Epithelial cell of esophagus (primary cell): ENCODE measurements around the gene VARS1.
A peak's percentile ranks its signal among the peaks of the same experiment; 100 is the strongest.

Experiments
- DNase-seq: peaks from one replicate; pipeline ENCODE4 v3.0.0; 2010; ENCODE audit warnings: low read depth
- H3K4me3 ChIP-seq: 2 replicates; pipeline ENCODE4 v1.5.1; 2011; ENCODE audit warnings: mild to moderate bottlenecking, low read length, control low read depth
- TF ChIP-seq, protein P1 (sequence below): IDR thresholded peaks from 2 replicates; pipeline ENCODE4 v1.5.1; 2011; ENCODE audit warnings: low read depth, mild to moderate bottlenecking, low read length, control low read depth, inconsistent platforms; ENCODE audit not compliant: insufficient read depth; ENCODE audit errors: missing control alignments

The VARS1 gene

DNA sequence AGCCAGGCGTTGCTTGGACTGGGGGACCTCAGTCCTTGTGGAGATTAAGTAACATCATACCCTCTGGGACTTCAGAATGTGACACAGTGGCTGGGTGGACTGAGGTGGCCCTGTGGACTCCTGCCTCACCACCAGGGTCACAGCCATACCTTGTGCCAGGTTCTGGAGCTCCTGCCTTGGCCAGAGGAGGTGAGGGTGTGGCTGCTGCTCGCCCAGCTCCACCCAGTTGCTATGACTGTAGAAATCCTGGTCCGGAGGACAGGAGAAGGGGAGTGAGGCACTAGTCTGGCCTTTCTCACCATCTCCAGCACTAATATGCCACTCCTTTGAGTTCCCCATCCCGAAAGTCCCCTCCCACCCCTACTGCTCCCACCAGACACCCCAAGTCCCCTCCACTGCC lies 20.4 kb downstream of the VARS1 start:
- TF ChIP-seq, protein P1, sequence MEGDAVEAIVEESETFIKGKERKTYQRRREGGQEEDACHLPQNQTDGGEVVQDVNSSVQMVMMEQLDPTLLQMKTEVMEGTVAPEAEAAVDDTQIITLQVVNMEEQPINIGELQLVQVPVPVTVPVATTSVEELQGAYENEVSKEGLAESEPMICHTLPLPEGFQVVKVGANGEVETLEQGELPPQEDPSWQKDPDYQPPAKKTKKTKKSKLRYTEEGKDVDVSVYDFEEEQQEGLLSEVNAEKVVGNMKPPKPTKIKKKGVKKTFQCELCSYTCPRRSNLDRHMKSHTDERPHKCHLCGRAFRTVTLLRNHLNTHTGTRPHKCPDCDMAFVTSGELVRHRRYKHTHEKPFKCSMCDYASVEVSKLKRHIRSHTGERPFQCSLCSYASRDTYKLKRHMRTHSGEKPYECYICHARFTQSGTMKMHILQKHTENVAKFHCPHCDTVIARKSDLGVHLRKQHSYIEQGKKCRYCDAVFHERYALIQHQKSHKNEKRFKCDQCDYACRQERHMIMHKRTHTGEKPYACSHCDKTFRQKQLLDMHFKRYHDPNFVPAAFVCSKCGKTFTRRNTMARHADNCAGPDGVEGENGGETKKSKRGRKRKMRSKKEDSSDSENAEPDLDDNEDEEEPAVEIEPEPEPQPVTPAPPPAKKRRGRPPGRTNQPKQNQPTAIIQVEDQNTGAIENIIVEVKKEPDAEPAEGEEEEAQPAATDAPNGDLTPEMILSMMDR, result no peak
- peak; percentile 35 for DNase-seq
- no peak overlapping the region for H3K4me3 ChIP-seq

DNA sequence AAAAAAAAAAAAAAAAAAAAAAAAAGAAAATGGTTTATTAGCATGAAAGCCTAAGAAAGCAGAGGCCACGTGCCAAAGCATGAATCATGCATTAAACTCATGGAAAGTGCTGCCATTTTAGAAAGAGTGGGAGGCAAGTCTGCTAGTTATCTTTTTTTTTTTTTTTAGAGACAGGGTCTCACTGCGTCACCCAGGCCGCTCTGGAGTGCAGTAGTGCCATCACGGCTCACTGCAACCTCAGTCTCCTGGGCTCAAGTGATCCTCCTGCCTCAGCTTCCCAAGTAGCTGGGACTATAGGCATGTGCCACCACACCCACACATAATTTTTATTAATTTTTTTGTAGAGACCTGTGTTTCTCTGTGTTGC lies 23.6 kb downstream of the VARS1 start:
- TF ChIP-seq, protein P1, result no peak
- no peak for DNase-seq

DNA sequence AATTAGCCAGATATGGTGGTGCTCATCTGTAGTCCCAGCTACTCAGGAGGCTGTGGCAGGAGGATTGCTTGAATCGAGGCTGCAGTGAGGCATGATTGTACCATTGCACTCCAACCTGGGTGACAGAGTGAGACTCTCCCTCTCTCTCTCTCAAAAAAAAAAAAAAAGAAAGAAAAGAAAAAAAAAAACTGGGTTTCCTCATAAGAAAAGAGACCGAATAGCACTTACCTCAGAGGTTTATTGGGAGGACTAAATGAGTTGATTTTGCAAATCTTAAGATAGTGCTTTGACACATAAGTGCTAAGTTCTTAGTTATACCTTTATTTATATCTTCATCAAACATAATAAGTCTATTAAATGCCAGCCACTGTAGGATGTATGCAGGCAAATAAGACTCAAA lies 24.7 kb downstream of the VARS1 start:
- TF ChIP-seq, protein P1, result no peak
- no peak for DNase-seq

More for the DNA sequence above, 23.6 kb downstream of the VARS1 start:
- H3K4me3 ChIP-seq, result no peak overlapping the region

DNA sequence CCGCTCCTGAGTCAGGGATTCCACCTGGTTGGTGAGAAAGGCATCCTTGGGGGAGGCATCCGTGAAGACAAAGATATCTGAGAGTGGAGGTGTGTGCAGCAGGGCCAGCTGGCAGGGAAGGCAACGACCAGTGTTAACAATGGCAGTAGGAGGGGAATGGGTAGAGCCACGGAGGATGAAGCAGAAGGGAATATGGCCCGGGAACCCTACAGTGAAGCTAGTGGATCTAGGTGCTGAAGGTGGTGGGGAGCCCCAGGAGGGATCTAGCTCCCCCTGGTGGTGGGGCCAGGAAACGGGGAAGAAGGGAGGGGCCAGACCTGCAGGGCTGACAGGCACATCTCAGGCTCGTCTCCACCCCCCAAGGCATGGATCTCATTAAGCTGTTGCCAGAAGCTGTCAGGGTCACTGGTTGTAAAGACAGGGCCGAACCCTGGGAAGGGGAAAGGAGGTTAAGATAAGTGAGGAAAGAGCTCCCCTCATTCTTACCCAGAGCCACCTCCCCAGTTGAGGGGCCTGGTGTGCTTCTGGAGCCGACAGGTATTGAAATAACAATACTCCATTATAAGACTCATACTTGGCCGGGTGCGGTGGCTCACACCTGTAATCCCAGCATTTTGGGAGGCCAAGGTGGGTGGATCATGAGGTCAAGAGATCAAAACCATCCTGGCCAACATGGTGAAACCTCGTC lies 25.7 kb downstream of the VARS1 start:
- TF ChIP-seq, protein P1, result peak; percentile 85
- no peak overlapping the region for H3K4me3 ChIP-seq
- DNase-seq, result peak; percentile 83

More for the DNA sequence above, 24.7 kb downstream of the VARS1 start:
- H3K4me3 ChIP-seq, result no peak overlapping the region

DNA sequence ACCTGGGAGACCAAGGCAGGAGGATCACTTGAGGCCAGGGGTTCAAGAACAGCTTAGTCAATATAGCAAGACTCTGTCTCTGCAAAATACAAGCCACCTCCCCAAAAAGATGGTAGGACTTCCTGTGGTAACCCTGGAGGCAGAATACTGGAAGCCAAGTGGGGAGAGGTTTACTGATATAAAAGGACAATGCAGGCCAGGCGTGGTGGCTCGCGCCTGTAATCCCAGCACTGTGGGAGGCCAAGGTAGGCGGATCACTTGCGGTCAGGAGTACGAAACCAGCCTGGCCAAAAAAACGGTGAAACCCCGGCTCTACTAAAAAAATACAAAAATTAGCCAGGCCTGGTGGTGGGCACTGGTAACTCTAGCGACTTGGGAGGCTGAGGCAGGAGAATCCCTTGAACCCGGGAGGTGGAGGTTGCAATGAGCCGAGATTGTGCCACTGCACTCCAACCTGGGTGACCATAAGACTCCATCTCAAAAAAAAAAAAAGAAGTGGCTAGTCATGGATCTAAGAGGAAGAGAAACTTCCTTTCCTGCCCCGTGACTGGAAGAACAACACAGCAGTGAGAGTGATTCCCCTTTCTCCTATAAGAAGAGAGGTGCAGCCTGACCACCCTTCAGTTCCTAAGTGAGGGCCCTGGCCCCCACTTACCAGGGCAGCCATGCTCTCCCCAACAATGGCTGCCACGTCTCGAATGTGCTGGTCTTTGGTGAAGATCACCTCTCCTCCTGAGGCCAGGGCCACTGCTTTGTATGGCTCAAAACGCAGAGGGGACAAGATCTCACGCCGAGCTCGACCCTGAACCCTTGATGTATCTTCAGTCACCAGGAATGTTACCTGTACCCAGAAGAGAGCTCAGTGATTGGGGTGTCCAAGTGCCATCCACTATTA lies 26.9 kb downstream of the VARS1 start:
- DNase-seq, result no peak
- TF ChIP-seq, protein P1, result no peak
- H3K4me3 ChIP-seq, result no peak overlapping the region

GRCh38 chr6:31767096-31767645 lies 28.4 kb downstream of the VARS1 start:
- TF ChIP-seq, protein P1, result no peak
- no peak for DNase-seq
- H3K4me3 ChIP-seq, result no peak overlapping the region
